ENCODE measurements around the gene CCDC188.

DNA sequence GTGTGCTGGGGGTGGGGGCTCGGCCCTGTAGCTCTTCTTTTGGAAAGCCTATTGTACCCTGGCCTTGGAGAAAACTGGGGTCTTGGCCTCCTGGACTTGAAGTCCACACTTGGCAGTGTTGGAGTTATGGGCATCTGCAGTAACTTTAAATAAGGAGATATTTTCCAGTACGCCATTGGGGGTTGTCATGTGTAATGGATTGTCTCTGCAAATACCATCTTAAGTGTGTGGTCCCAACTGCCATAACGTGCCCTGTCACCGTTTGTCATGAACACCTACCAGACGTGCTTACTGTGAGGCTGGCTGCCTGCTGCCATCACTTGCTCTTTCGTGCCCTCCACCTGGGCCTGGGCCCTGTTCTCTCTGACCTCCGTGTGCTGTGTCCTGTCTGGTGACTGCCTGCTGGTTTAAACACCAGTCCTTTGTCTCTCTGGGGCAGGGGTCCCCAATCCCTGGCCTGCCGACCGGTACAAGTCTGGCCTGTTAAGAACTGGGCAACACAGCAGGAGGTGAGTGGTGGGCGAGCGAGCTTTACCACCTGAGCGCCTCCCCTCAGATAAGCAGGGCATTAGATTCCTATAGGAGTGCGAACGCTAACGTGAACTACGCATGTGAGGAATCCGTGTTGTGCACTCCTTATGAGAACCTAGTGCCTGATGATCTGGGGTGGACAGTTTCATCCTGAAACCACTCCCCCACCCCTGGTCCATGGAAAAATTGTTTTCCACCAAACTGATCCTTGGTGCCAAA is 22.8 kb downstream of the CCDC188 start:
- TF ChIP-seq, protein P1, sequence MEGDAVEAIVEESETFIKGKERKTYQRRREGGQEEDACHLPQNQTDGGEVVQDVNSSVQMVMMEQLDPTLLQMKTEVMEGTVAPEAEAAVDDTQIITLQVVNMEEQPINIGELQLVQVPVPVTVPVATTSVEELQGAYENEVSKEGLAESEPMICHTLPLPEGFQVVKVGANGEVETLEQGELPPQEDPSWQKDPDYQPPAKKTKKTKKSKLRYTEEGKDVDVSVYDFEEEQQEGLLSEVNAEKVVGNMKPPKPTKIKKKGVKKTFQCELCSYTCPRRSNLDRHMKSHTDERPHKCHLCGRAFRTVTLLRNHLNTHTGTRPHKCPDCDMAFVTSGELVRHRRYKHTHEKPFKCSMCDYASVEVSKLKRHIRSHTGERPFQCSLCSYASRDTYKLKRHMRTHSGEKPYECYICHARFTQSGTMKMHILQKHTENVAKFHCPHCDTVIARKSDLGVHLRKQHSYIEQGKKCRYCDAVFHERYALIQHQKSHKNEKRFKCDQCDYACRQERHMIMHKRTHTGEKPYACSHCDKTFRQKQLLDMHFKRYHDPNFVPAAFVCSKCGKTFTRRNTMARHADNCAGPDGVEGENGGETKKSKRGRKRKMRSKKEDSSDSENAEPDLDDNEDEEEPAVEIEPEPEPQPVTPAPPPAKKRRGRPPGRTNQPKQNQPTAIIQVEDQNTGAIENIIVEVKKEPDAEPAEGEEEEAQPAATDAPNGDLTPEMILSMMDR (IDR thresholded peaks at IDR 0.05) = no peak
- TF ChIP-seq POLR2A (IDR thresholded peaks at IDR 0.05) (no peak), EP300 (IDR thresholded peaks at IDR 0.05) (no peak), POLR2AphosphoS5 (IDR thresholded peaks at IDR 0.05) (no peak)
